VCaP (cell line): Measurements from ENCODE around the gene ATP10A.

ENCODE experiments used
- H3K27ac ChIP-seq: fragments of 450-650 bp; 2 replicates; pipeline ENCODE4 v1.5.1; 2017
- CTCF ChIP-seq: fragments of 450-650 bp; conservative IDR thresholded peaks from 2 replicates; pipeline ENCODE4 v1.5.1; 2017; ENCODE audit warnings: mild to moderate bottlenecking, moderate library complexity

ATP10A gene

GRCh38 chr15:25847051-25847450 lies 16.1 kb downstream of the ATP10A start:
- no peak for TF ChIP-seq CTCF
- H3K27ac ChIP-seq: no peak overlapping the region

DNA sequence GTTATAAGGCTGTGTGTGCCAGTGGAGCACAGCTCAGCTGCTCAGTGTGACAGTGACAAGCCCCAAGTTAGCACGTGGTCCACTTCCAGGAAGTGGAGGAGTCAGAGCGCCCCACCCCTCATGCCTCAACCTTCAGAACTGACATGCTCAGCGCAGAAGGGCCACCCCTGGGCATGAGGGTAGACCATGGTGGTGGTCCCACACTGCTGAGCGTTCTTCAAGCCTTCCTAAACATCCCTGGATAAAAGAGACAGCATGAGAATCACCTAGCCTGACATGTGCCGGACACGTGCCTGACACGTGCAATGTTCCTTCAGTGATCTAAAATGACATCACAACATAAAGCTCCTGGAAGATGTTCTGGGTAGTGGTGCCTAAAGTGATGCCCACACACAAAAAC lies 16.8 kb downstream of the ATP10A start:
- no peak for TF ChIP-seq CTCF
- no peak overlapping the region for H3K27ac ChIP-seq

GRCh38 chr15:25844981-25845680 lies 18.0 kb downstream of the ATP10A start:
- TF ChIP-seq CTCF: no peak
- H3K27ac ChIP-seq: no peak overlapping the region

DNA sequence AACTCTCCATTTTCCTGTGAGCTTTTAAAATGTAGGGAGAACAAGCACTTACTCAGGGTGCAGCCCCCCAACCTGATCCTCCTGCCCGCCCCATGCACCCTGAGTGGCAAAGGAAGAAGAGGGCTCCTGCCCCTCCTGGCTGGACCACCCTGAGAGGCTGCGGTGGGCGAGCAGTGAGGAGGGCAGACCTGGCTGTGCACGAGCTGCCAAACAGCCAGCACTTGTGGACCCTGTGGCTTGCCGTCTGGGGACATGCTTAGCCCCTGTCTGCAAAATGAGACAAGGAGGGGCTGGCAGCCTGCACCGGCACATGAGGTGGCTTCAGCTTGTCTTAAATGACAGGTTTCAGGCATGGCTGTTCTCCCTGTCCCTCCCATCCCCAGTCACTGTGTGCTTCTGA lies 18.6 kb downstream of the ATP10A start:
- no peak overlapping the region for H3K27ac ChIP-seq
- TF ChIP-seq CTCF: no peak

DNA sequence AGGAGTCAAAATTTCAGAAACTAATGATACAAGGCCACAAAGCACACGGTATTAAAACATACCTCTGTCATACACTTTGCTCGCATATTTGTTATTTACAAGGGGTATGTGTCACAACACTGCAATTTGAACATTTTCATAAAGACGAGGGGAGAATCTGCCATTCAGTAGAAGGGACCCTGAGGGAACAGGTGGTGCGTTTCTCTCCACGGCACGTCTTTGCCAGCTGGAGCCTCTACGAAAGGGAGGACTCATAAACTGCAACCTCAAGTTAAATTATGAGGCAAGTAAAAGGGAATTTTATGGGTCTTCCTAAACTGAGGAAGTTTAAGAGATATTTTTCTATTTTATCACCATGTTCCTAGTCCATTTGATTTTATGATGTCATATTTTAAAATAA lies 19.1 kb downstream of the ATP10A start:
- H3K27ac ChIP-seq: no peak overlapping the region
- TF ChIP-seq CTCF: no peak

DNA sequence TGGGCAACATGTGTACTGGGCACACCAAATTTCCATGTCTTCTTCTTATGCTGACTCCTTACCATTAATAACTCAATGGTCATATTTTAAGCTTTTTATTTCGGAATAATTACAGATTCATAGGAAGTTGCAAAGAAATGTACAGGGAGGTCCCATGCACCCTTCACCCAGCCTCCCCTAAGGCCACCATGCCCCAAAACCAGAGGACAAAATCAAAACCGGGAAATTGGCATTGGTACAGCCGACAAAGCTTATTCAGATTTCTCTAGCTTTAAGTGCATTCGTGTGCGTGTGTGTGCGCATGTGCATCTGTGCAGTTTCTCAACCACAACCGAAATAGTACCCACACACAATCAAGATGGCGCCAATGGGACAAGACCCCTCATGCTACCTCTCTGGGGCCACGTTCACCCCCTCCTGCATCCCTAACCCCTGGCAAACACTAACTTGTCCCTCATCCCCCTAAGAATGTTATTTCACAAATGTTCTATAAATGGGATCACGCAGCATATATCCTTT lies 23.4 kb downstream of the ATP10A start:
- no peak for TF ChIP-seq CTCF
- H3K27ac ChIP-seq: no peak overlapping the region

DNA sequence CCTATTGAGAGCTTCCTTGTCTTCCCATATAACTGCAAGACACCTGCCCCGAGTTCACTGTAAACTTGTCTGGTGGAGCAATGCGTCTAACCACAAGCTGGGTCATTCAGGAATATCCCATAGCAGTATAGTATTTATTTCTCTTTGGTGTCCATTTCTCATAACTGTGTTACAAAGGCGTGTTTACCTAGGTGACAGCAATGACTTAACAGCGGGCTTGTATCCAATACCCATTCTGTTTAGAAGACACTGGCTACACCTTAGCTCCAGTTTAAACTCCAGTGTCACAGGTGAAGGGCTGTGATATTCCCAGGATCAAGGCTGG lies 24.3 kb downstream of the ATP10A start:
- no peak for TF ChIP-seq CTCF
- 0 out of 2 replicates have a peak overlapping the region, but pooled peaks have one; percentile 0 for H3K27ac ChIP-seq
